Kidney tubule cell (primary cell): ENCODE results near the gene GID8.
"Not testable (repeated sequence)": the region's sequence is repeated elsewhere in the genome, so short reads cannot be mapped to it uniquely, and the experiment has no call there.

ENCODE experiments used
- DNase-seq: peaks from one replicate; pipeline ENCODE4 v3.0.0-alpha.2; 2018; ENCODE audit warnings: low spot score

GID8 gene

DNA sequence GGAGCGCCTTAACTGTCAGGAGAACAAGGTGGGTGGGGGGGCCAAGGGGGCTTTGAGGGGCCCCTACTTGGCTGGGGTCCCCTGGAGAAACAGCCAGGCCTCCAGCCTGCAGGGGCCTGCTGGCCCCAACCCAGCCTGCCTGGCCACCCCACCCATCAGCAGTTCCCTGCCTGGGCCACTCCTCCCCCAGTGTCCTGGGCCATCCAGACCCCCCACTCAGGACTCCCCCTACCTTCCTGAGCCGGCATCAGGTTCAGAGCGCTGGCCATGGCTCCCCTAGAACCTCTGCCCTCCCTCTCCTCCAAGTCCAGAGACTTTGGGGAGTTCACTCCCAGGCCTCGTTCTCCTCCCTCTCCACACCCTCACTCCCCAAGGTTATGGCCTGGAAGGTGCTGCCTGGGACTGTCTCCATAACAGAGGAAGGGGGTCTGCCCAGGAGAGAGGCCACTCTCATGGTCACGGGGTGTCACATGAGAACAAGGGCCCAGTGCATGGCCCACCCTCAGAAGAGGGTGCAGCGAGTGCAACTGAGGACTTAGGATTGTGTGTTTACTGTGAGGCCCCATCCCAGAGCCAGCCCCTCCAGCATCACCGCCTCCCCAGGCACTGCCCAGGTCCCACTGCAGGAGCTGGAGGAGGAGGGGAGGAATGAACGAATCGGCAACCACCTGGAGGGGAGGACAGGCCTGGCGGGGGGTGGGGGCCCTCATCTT lies 20.6 kb downstream of the GID8 start:
- no peak for DNase-seq

DNA sequence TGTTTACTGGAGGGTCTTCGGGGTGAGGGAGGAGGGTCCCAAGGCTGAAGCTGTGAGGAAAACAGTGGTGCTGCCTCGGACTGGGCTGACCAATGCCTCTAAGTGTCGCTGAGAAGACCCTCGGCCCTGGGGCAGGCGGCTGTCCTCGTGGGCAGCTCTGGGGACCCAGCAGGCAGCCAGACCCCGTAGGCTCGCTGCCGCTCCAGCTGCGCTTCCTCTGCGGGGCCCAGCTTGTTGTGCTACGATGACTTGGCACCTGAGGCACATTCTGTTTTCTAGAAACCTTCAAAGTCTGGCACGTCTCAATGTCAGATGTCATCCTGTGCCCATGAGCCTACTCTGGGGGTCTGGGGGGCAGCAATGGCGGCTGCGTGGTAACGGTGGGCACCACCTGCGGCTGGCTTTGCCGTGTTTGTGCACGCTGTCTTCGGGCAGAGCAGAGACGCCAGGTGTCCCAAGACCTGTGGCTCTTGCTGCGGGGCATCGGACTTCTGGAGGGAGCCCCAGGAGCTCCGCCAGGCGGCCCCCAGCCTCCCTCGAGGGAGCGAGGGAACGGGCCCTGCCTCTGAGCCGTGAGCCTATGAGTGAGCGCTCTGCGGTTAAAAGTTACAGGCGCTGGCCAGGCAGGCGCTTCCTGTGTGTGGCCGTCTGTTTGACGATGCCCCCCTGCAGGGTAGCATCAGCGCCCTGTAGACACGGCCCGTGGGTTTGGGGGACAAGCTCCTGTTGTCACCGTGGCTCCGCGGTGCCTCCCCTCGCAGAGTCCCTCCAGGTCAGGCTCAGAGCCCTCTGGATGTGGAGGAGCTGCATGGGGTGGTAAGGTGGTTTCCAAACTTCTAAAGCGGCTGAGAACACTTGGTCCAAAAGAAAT lies 21.4 kb downstream of the GID8 start:
- no peak for DNase-seq

GRCh38 chr20:62959998-62960436 lies 22.1 kb downstream of the GID8 start:
- no peak for DNase-seq

- DNase-seq = not testable (repeated sequence)
Measured at GRCh38 chr20:62960446-62961309, 22.7 kb downstream of the GID8 start.

- no peak for DNase-seq
Measured at GRCh38 chr20:62961310-62961783, 23.4 kb downstream of the GID8 start.

- no peak for DNase-seq
Measured at GRCh38 chr20:62961799-62962198, 23.9 kb downstream of the GID8 start.

GRCh38 chr20:62962221-62962879 lies 24.4 kb downstream of the GID8 start:
- DNase-seq = no peak

DNA sequence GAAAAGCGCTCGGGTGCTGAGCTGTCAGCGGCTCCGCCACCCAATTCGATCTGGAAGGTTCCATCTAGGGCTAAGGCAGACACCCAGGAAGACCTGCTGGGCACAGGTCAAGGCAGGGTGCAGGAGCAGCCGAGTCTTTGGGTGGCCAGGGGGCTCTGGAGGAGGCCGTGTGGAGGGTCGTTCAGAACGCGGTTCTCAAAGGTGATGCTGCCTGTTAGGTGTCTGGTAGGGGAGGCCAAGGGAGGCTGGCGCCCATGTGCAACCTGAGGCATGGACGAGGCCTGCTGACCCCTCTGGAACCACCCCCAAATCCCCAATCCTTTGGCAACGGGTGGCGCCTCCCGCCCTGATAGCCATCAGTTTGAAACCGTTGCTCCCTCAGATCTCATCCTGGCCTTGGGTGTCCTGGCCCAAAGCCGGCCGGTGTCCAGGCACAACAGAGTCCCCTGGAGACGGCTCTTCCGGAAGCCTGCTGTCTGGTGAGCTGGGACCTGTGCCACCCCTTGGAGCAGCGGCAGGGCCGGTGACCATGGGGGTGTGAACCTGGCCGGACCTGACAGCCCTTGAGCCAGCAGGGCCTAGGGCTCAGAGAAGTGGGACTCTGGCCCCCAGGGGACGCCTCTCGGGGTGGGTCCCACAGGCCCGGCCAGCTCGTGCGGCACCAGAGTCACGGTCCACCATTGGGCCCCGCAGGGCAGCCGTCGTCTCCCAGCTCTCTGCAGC lies 25.1 kb downstream of the GID8 start:
- DNase-seq = no peak

- DNase-seq = no peak
Measured at GRCh38 chr20:62963614-62964397, 25.9 kb downstream of the GID8 start.

DNA sequence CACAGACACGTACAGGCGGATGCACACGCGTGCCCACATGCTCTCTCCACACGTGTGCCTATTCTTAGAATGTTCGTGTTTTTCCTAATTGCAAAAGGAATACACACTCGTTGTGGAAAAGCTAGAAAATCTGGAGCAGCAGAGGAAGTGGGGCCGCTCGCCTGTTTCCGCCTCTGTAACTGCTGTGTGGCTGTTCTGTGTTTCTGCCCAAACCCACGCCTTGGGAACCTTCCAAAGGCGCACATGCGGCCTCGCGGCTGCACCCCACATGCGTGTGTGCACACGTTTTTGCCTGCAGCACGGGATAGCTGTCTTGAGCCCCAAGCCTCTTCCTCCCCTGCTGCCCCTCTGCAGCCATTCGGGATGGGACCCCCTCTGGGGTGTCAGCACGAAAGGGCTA lies 26.8 kb downstream of the GID8 start:
- DNase-seq = no peak

- no peak for DNase-seq
Measured at GRCh38 chr20:62965363-62965771, 27.4 kb downstream of the GID8 start.

DNA sequence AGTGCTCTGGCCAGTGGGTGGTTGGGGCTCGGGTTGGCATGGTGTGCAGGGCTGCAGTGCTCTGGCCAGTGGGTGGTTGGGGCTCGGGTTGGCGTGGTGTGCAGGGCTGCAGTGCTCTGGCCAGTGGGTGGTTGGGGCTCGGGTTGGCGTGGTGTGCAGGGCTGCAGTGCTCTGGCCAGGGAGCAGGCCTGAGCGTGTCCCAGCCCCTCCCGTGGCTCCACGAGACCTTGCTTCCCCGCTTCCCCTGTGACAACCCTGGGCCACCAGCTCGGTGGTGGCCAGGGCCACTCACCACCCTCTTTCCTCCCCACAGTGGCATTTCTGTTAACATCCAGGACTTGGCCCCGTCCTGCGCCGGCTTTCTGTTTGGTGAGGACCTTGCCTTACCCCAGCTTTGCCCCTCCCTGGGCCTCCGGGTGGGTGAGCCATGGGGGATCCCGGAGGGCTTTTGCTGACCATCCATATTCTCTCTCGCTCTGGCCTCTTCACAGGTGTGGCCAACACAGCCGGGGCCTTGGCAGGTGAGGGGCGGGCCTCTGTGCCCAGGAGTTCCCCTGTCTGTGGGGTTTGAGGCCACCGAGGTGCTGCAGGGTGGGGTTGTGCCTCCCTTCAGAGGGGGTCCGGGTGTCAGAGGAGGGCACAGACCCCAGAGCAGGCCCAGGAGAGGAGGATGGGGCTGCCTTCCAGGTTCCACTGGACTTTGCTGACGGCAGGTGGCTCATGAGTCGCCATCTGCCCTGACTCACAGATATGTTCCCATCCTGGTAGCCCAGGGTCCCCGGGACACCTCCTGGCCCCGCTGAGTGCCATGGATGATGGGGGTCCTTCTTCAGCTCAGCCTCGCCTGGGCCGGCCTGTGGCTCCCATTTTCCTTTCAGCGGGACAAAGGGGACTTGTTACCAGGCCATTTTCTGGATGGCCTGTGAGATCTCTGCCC lies 28.5 kb downstream of the GID8 start:
- DNase-seq = no peak

DNA sequence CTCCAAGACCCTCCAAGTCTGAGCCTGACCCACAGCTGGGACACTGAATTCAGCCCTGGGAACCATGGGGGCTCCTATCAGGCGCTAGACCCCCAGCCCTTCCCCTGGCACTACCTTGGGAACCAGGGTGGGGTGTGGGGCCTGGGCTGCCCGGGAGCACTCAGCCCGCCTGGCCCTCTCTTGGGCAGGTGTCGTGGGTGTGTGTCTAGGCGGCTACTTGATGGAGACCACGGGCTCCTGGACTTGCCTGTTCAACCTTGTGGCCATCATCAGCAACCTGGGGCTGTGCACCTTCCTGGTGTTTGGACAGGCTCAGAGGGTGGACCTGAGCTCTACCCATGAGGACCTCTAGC lies 29.2 kb downstream of the GID8 start:
- no peak for DNase-seq

DNA sequence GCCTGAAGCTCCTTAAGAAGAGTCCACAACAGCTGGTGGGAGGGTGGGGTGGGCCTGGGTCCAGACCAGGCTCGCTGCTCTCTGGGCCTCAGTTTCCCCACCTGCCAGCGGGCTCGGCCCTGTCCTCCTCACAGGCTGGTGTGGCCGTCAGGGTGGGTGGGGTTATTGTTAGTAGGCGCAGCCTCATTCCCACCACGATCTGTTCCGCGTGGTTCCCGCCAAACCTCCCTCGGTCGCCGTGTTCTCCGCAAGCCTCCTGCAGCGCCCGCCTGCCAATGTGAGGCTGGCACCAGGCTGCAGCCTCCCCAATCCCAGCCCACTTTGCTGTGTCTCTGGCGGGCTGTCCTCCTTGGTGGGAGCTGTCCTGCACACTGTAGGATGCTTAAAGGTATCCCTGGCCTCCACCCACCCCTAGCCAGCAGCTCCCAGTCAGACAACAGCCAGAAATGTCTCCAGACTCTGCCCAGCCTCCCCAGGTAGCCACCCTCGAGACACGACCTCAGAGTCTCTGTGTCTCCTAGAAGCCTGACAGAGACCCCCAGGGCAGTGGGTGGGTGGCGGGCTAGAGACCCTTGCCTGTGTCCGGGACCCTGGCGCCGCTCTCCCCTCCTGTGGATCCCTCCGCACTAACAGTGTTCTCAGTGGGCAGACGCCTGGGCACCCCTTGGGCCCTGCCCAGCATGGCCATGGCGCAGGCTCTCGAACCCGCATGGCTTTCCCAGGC lies 29.8 kb downstream of the GID8 start:
- DNase-seq = no peak

GRCh38 chr20:62968378-62969178 lies 30.6 kb downstream of the GID8 start:
- no peak for DNase-seq

GRCh38 chr20:62969179-62969760 lies 31.3 kb downstream of the GID8 start:
- DNase-seq = no peak

DNA sequence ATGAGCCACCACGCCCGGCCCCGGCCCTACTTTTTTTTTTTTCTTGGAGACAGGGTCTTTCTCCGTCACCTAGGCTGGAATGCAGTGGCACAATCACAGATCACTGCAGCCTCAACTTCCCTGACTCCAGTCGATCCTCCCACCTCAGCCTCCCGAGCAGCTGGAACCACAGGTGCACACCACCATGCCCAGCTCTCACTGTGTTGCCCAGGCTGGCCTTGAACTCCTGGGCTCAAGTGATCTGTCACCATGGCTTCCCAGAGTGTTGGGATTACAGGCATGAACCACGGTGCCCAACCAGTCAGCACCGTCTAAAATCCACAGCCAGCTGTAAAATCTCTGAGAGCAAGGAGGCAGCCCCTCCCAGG lies 32.0 kb downstream of the GID8 start:
- DNase-seq = no peak
